Ovary (tissue), 3 donors: ENCODE results near the gene TBC1D1.

Experiments used
- CTCF ChIP-seq, 3 donors: fragments of 450-650 bp in 2 of 3; fragments of 200-600 bp in 1 of 3; IDR thresholded peaks; one replicate each; pipeline versions ENCODE4 v1.5.1 to v1.8.0; 2016 to 2022; ENCODE audit warnings: antibody characterized with exemption in 3 of 3, mild to moderate bottlenecking in 1 of 3
- POLR2A ChIP-seq: fragments of 450-650 bp; IDR thresholded peaks from one replicate; pipeline ENCODE4 v1.6.1; 2017; ENCODE audit warnings: antibody characterized with exemption, mild to moderate bottlenecking, moderate library complexity
- donor health status: DM: no; HTN: no; CAD: no.

- no peak for TF ChIP-seq CTCF (IDR thresholded peaks at IDR 0.05)
- TF ChIP-seq POLR2A, result no peak
Observed at GRCh38 chr4:37998226-37998625, 107.3 kb downstream of the TBC1D1 start.
